Sigmoid colon (tissue), 7 donors: ENCODE results near the gene VWDE. TPM values are rescaled to one million over a fixed set of nuclear protein-coding genes. Genes with fewer than 3 reads are reported as not detected.

Experiments
- DNase-seq: peaks from one replicate; pipeline ENCODE4 v3.0.0-alpha.2; 2019
- H3K27ac ChIP-seq, 4 donors: fragments of 200-600 bp; sonication (generic); one replicate each; pipeline ENCODE4 v1.5.1; 2016 to 2019; ENCODE audit warnings: mild to moderate bottlenecking in 1 of 4
- H3K27me3 ChIP-seq, 3 donors: fragments of 200-600 bp; sonication (generic); one replicate each; pipeline ENCODE4 v1.5.1; 2019; ENCODE audit warnings: mild to moderate bottlenecking in 1 of 3
- H3K36me3 ChIP-seq, 4 donors: fragments of 200-600 bp; sonication (generic); one replicate each; pipeline ENCODE4 v1.5.1; 2016 to 2019
- H3K4me1 ChIP-seq, 4 donors: fragments of 200-600 bp; sonication (generic); one replicate each; pipeline ENCODE4 v1.5.1; 2017 to 2019
- H3K4me3 ChIP-seq, 4 donors: fragments of 200-600 bp; sonication (generic); one replicate each; pipeline ENCODE4 v1.5.1; 2017 to 2019; ENCODE audit warnings: mild to moderate bottlenecking in 2 of 4, moderate library complexity in 1 of 4
- H3K9me3 ChIP-seq, 4 donors: fragments of 200-600 bp in 3 of 4; sonication (generic) in 3 of 4; one replicate each; pipeline versions ENCODE4 v1.5.1 to v1.6.1; 2013 to 2019
- EP300 ChIP-seq, 4 donors: sonication (generic); formaldehyde crosslinking; IDR thresholded peaks; one replicate each; pipeline ENCODE4 v1.6.1; 2017; ENCODE audit warnings: antibody characterized with exemption in 4 of 4
- POLR2A ChIP-seq, 2 donors: fragments of 450-650 bp; IDR thresholded peaks; one replicate each; pipeline ENCODE4 v1.6.1; 2016; ENCODE audit warnings: antibody characterized with exemption in 2 of 2, mild to moderate bottlenecking in 2 of 2, moderate library complexity in 2 of 2
- POLR2AphosphoS5 ChIP-seq, 4 donors: sonication (generic); formaldehyde crosslinking; IDR thresholded peaks; one replicate each; pipeline ENCODE4 v1.6.1; 2017; ENCODE audit warnings: antibody characterized with exemption in 4 of 4
- WGBS, 2 donors: extraction: QIAGEN DNeasy Blood & Tissue Kit; methylation state at CpG; one replicate each; pipeline ENCODE4 v1.1.7; 2013; 5-methylcytosine and 5-hydroxymethylcytosine counted together
- intact Hi-C: fragments of 100-400 bp; cut with DNase I; formaldehyde crosslinking; loops from one replicate; pipeline ENCODE4 v1.15.1; 2023
- polyA plus RNA-seq, 3 donors: library from polyadenylated mRNA; stranded (reverse); fragments of 200-250 nt; gene quantifications; one replicate each; pipeline ENCODE4 v1.2.3, GENCODE V29; 2013
- total RNA-seq, 4 donors: library from RNA; depleted of rRNA; stranded (reverse); fragments of >200 nt; gene quantifications; one replicate each; pipeline ENCODE4 v1.1.0, GENCODE V29; 2016
- TF ChIP-seq, protein P1 (sequence below), 4 experiments: fragments of 450-650 bp in 3 of 4; fragments of 200-600 bp in 1 of 4; IDR thresholded peaks; one replicate each; pipeline ENCODE4 v1.5.1; 2016 to 2019; ENCODE audit warnings: antibody characterized with exemption in 4 of 4, mild to moderate bottlenecking in 3 of 4, moderate library complexity in 2 of 4
- donor health status: healthy with polysubstance abuse.
- donor health status: Bipolar disorder and iron deficiency.
- donor health status: healthy.

Gene VWDE
- total and polyA plus RNA-seq, 7 donors: under 0.01 to 0.39 (median 0.27) TPM; not detected in 4

DNA sequence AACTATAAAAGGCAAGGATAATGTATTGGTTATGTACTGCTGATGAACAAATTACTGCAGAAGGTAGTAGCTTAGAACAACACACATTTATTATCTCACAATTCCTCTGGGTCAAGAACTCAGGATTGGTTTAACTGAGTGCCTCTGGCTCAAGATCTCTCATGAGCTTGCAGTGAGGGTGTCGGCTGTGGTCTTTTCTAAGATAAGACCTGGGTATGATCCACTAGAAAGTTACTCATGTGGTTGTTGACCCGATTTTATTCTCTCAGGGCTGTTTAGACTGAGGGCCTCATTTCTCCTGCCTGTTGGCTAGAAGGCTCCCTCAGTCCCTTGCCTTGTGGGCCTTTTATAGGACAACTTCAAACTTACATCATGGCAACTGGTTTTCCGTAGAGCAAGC lies 86.7 kb downstream of the VWDE start:
- intact Hi-C loops: no loop called here
- Histone ChIP-seq H3K27ac (no peak overlapping the region), H3K4me1 (no peaks in the 10 kb centered on the region), H3K36me3 (no peaks in the 10 kb centered on the region), H3K9me3 (no peaks in the 10 kb centered on the region), H3K27me3 (no peaks in the 10 kb centered on the region), H3K4me3 (no peak overlapping the region)
- 73 to 81% methylated on average over 3 of the region's 3 CpGs for whole genome bisulfite sequencing, 2 donors
- TF ChIP-seq POLR2A (IDR thresholded peaks at IDR 0.05): no peak
- TF ChIP-seq EP300 (IDR thresholded peaks at IDR 0.05): no peak
- TF ChIP-seq POLR2AphosphoS5 (IDR thresholded peaks at IDR 0.05): no peak
- TF ChIP-seq, protein P1, sequence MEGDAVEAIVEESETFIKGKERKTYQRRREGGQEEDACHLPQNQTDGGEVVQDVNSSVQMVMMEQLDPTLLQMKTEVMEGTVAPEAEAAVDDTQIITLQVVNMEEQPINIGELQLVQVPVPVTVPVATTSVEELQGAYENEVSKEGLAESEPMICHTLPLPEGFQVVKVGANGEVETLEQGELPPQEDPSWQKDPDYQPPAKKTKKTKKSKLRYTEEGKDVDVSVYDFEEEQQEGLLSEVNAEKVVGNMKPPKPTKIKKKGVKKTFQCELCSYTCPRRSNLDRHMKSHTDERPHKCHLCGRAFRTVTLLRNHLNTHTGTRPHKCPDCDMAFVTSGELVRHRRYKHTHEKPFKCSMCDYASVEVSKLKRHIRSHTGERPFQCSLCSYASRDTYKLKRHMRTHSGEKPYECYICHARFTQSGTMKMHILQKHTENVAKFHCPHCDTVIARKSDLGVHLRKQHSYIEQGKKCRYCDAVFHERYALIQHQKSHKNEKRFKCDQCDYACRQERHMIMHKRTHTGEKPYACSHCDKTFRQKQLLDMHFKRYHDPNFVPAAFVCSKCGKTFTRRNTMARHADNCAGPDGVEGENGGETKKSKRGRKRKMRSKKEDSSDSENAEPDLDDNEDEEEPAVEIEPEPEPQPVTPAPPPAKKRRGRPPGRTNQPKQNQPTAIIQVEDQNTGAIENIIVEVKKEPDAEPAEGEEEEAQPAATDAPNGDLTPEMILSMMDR (IDR thresholded peaks at IDR 0.05): no peak
- DNase-seq: no peak

DNA sequence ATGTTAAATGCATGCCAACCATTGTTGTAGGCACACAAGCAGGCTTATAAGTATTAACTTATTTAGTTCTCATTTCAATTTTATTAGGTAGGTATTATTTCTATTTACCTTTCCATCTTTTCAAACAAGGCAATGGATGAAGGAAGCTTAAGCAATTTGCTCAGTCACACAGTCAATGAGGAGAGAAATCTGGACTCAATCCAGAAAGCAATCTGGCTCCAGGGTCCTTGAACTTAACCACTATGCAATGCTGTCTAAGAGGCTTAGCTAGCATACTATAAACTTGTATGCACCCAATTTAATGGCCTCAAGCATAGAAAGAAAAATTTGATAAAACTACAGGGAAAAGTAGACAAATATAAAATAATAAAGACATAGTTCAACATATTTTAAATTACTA lies 88.6 kb downstream of the VWDE start:
- no peak for TF ChIP-seq POLR2A (IDR thresholded peaks at IDR 0.05)
- no peak for TF ChIP-seq POLR2AphosphoS5 (IDR thresholded peaks at IDR 0.05)
- TF ChIP-seq, protein P1 (IDR thresholded peaks at IDR 0.05): no peak
- TF ChIP-seq EP300 (IDR thresholded peaks at IDR 0.05): no peak
- Histone ChIP-seq H3K27me3 (no peaks in the 10 kb centered on the region), H3K36me3 (no peaks in the 10 kb centered on the region), H3K27ac (no peak overlapping the region), H3K9me3 (no peaks in the 10 kb centered on the region), H3K4me1 (no peaks in the 10 kb centered on the region), H3K4me3 (no peak overlapping the region)
- intact Hi-C loops: no loop called here
- no peak for DNase-seq

GRCh38 chr7:12314199-12314598 lies 89.5 kb downstream of the VWDE start:
- no peaks in the 10 kb centered on the region for H3K27me3 ChIP-seq
- H3K9me3 ChIP-seq: no peaks in the 10 kb centered on the region
- H3K4me1 ChIP-seq: no peaks in the 10 kb centered on the region
- no peak for DNase-seq
- no peak overlapping the region for H3K27ac ChIP-seq
- no peak overlapping the region for H3K4me3 ChIP-seq
- H3K36me3 ChIP-seq: no peaks in the 10 kb centered on the region
- intact Hi-C loops: no loop called here
- TF ChIP-seq, protein P1 (IDR thresholded peaks at IDR 0.05): no peak
- TF ChIP-seq POLR2A (IDR thresholded peaks at IDR 0.05) (no peak), POLR2AphosphoS5 (IDR thresholded peaks at IDR 0.05) (no peak), EP300 (IDR thresholded peaks at IDR 0.05) (no peak)

DNA sequence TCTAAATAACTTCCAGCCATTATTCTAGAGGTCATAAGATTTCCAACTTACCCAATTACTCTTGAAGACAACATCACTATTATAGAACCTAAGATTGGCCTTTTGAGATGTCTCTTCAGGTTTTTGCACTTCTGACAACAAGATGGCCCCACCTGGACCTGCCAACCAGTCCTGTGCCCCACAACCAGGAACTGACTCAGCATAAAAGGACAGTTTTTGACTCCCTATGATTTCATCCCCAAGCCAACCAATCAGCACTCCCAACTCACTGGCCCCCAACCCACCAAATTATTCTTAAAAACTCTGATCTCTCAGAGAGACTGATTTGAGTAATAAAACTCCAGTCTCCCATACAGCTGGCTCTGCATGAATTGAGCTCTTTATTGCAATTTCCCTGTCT lies 98.2 kb downstream of the VWDE start:
- no peak overlapping the region for H3K4me3 ChIP-seq
- intact Hi-C loops: no loop called here
- H3K36me3 ChIP-seq: no peaks in the 10 kb centered on the region

GRCh38 chr7:12303495-12303894 lies 100.2 kb downstream of the VWDE start:
- no peaks in the 10 kb centered on the region for H3K27me3 ChIP-seq
- no peaks in the 10 kb centered on the region for H3K36me3 ChIP-seq
- no peak for DNase-seq
- intact Hi-C loops: no loop called here
- H3K4me1 ChIP-seq: no peaks in the 10 kb centered on the region
- no peak overlapping the region for H3K4me3 ChIP-seq
- WGBS, 2 donors: 68 to 78% methylated on average over 4 of the region's 4 CpGs
- TF ChIP-seq POLR2AphosphoS5 (IDR thresholded peaks at IDR 0.05): peak in 3 of 4 donors; percentile 13 to 31 (median 24)
- TF ChIP-seq EP300 (IDR thresholded peaks at IDR 0.05): no peak
- no peak overlapping the region for H3K27ac ChIP-seq
- H3K9me3 ChIP-seq: no peaks in the 10 kb centered on the region

More for the DNA sequence above, 98.2 kb downstream of the VWDE start:
- Histone ChIP-seq H3K27me3 (no peaks in the 10 kb centered on the region), H3K4me1 (no peaks in the 10 kb centered on the region), H3K27ac (no peak overlapping the region), H3K9me3 (no peaks in the 10 kb centered on the region)
- DNase-seq: no peak
- TF ChIP-seq POLR2AphosphoS5 (IDR thresholded peaks at IDR 0.05): no peak
- TF ChIP-seq POLR2A (IDR thresholded peaks at IDR 0.05): no peak
- TF ChIP-seq EP300 (IDR thresholded peaks at IDR 0.05): no peak
- TF ChIP-seq, protein P1 (IDR thresholded peaks at IDR 0.05): no peak
